Esophagus muscularis mucosa (tissue), 4 donors: Measurements from ENCODE around the gene PIK3R5.

ENCODE experiments used
- CTCF ChIP-seq, 3 experiments: fragments of 200-600 bp in 2 of 3; fragments of 450-650 bp in 1 of 3; sonication (generic) in 2 of 3; IDR thresholded peaks; one replicate each; pipeline ENCODE4 v1.5.1; 2017 to 2019; ENCODE audit warnings: antibody characterized with exemption in 3 of 3, mild to moderate bottlenecking in 2 of 3, moderate library complexity in 1 of 3
- EP300 ChIP-seq: sonication (generic); formaldehyde crosslinking; IDR thresholded peaks from one replicate; pipeline ENCODE4 v1.6.1; 2017; ENCODE audit warnings: antibody characterized with exemption
- POLR2A ChIP-seq: fragments of 450-650 bp; IDR thresholded peaks from one replicate; pipeline ENCODE4 v1.6.1; 2017; ENCODE audit warnings: antibody characterized with exemption, moderate library complexity, mild to moderate bottlenecking, low read depth

GRCh38 chr17:8887834-8888703 lies 77.4 kb downstream of the PIK3R5 start:
- TF ChIP-seq CTCF (IDR thresholded peaks at IDR 0.05) (peak in 1 of 3 experiments; percentile 26), EP300 (no peak), POLR2A (no peak)
